ENCODE results near the gene VAV3. TPM values are rescaled to one million over a fixed set of nuclear protein-coding genes. Genes with fewer than 3 reads are reported as not detected.

VAV3 gene
- total RNA-seq, 1 donor from 2014 or later = 159 TPM

GRCh38 chr1:107549152-107549810, 415.7 kb downstream of the VAV3 start:
- Mint-ChIP-seq H3K27me3 (ENCODE audit: unreplicated experiment) (peaks cover 2% of the 10 kb centered on the region), H3K9me3 (ENCODE audit: unreplicated experiment) (no peaks in the 10 kb centered on the region), H3K4me3 (ENCODE audit: unreplicated experiment) (no peak overlapping the region), H3K27ac (ENCODE audit: unreplicated experiment) (no peak overlapping the region), H3K36me3 (ENCODE audit: low read depth, unreplicated experiment) (peaks cover 3% of the 10 kb centered on the region), H3K4me1 (ENCODE audit: unreplicated experiment) (no peaks in the 10 kb centered on the region)
- no peak for DNase-seq (ENCODE audit: low spot score)
- TF ChIP-seq, protein P1, sequence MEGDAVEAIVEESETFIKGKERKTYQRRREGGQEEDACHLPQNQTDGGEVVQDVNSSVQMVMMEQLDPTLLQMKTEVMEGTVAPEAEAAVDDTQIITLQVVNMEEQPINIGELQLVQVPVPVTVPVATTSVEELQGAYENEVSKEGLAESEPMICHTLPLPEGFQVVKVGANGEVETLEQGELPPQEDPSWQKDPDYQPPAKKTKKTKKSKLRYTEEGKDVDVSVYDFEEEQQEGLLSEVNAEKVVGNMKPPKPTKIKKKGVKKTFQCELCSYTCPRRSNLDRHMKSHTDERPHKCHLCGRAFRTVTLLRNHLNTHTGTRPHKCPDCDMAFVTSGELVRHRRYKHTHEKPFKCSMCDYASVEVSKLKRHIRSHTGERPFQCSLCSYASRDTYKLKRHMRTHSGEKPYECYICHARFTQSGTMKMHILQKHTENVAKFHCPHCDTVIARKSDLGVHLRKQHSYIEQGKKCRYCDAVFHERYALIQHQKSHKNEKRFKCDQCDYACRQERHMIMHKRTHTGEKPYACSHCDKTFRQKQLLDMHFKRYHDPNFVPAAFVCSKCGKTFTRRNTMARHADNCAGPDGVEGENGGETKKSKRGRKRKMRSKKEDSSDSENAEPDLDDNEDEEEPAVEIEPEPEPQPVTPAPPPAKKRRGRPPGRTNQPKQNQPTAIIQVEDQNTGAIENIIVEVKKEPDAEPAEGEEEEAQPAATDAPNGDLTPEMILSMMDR (IDR thresholded peaks at IDR 0.05; ENCODE audit: unreplicated experiment) = no peak

- H3K4me1 Mint-ChIP-seq (ENCODE audit: unreplicated experiment) = no peaks in the 10 kb centered on the region
- no peaks in the 10 kb centered on the region for H3K9me3 Mint-ChIP-seq (ENCODE audit: unreplicated experiment)
- H3K27ac Mint-ChIP-seq (ENCODE audit: unreplicated experiment) = no peak overlapping the region
- peaks cover 2% of the 10 kb centered on the region for H3K27me3 Mint-ChIP-seq (ENCODE audit: unreplicated experiment)
- no peak overlapping the region for H3K4me3 Mint-ChIP-seq (ENCODE audit: unreplicated experiment)
- TF ChIP-seq, protein P1 (IDR thresholded peaks at IDR 0.05; ENCODE audit: unreplicated experiment) = no peak
- no peak for DNase-seq (ENCODE audit: low spot score)
- H3K36me3 Mint-ChIP-seq (ENCODE audit: low read depth, unreplicated experiment) = peaks cover 3% of the 10 kb centered on the region
Observed at GRCh38 chr1:107548276-107548675, 416.7 kb downstream of the VAV3 start.

- TF ChIP-seq, protein P1 (IDR thresholded peaks at IDR 0.05; ENCODE audit: unreplicated experiment) = no peak
- Mint-ChIP-seq H3K9me3 (ENCODE audit: unreplicated experiment) (no peaks in the 10 kb centered on the region), H3K27ac (ENCODE audit: unreplicated experiment) (no peak overlapping the region), H3K4me1 (ENCODE audit: unreplicated experiment) (no peaks in the 10 kb centered on the region), H3K4me3 (ENCODE audit: unreplicated experiment) (no peak overlapping the region), H3K27me3 (ENCODE audit: unreplicated experiment) (peaks cover 2% of the 10 kb centered on the region), H3K36me3 (ENCODE audit: low read depth, unreplicated experiment) (peaks cover 3% of the 10 kb centered on the region)
- no peak for DNase-seq (ENCODE audit: low spot score)
Observed at GRCh38 chr1:107547363-107548155, 417.4 kb downstream of the VAV3 start.

- TF ChIP-seq, protein P1 (IDR thresholded peaks at IDR 0.05; ENCODE audit: unreplicated experiment) = no peak
- Mint-ChIP-seq H3K27me3 (ENCODE audit: unreplicated experiment) (peaks cover 2% of the 10 kb centered on the region), H3K4me1 (ENCODE audit: unreplicated experiment) (no peaks in the 10 kb centered on the region), H3K36me3 (ENCODE audit: low read depth, unreplicated experiment) (peaks cover 3% of the 10 kb centered on the region), H3K27ac (ENCODE audit: unreplicated experiment) (no peak overlapping the region), H3K9me3 (ENCODE audit: unreplicated experiment) (no peaks in the 10 kb centered on the region), H3K4me3 (ENCODE audit: unreplicated experiment) (no peak overlapping the region)
- no peak for DNase-seq (ENCODE audit: low spot score)
Observed at GRCh38 chr1:107546576-107546975, 418.4 kb downstream of the VAV3 start.

GRCh38 chr1:107545879-107546278, 419.1 kb downstream of the VAV3 start:
- H3K4me1 Mint-ChIP-seq (ENCODE audit: unreplicated experiment) = no peaks in the 10 kb centered on the region
- H3K27me3 Mint-ChIP-seq (ENCODE audit: unreplicated experiment) = peaks cover 2% of the 10 kb centered on the region
- H3K4me3 Mint-ChIP-seq (ENCODE audit: unreplicated experiment) = no peak overlapping the region
- no peak overlapping the region for H3K27ac Mint-ChIP-seq (ENCODE audit: unreplicated experiment)
- no peaks in the 10 kb centered on the region for H3K9me3 Mint-ChIP-seq (ENCODE audit: unreplicated experiment)
- no peak for DNase-seq (ENCODE audit: low spot score)
- peaks cover 3% of the 10 kb centered on the region for H3K36me3 Mint-ChIP-seq (ENCODE audit: low read depth, unreplicated experiment)
- TF ChIP-seq, protein P1 (IDR thresholded peaks at IDR 0.05; ENCODE audit: unreplicated experiment) = no peak

Measured in endothelial cell (in vitro differentiated cells).